Activated CD4-positive, alpha-beta T cell treated with anti-CD3 and anti-CD28 coated beads, Interleukin-2, amount 50 U/mL, for 4 hours (primary cell): ENCODE measurements around the gene ZNF57.
"Not testable (repeated sequence)": the region's sequence is repeated elsewhere in the genome, so short reads cannot be mapped to it uniquely, and the experiment has no call there.

ENCODE experiments used
- DNase-seq, 2 experiments: peaks; one replicate each; pipeline ENCODE4 v3.0.0-alpha.2; 2020

The ZNF57 gene

DNA sequence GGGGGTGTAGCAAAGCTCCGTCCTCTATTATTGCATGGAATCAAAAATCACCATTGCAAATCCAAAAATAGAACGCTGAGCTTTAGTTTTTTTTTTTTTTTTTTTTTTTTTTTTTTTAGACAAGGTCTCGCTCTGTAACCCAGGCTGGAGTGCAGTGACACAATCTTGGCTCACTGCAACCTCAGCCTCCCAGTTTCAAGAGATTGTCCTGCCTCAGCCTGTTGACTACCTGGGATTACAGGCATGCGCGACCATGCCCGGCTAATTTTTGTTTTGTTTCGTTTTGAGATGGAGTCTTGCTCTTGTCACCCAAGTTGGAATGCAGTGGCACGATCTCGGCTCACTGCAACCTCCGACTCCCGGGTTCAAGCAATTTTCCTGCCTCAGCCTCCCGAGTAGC is 59.4 kb downstream of the ZNF57 start:
- no peak for DNase-seq

DNA sequence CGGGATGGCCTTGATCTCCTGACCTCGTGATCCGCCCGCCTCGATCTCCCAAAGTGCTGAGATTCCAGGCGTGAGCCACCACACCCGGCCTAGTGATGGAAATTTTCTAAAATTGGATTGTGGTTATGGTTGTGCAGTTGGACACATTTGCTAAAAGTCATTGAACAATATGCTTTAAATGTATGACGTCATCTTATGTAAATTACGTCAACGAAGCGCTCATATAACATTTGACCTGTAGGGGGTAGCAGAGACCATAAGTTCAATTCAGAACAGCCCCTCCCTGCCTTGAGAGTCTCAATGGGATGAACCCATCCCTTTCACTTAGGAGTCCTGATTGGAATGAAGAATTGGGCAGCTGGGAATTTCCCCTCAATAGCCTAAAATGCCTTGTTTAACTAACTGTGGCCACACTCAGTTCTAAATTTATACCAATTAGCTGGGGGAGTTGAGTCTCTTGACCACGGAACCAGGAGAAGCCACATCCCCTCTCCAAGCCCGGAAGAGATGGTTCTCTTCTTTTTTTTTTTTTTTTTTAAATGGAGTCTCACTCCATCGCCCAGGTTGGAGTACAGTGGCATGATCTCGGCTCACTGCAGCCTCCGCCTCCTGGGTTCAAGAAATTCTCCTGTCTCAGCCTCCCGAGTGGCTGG is 61.4 kb downstream of the ZNF57 start:
- peak; percentile 21 to 24 for DNase-seq

DNA sequence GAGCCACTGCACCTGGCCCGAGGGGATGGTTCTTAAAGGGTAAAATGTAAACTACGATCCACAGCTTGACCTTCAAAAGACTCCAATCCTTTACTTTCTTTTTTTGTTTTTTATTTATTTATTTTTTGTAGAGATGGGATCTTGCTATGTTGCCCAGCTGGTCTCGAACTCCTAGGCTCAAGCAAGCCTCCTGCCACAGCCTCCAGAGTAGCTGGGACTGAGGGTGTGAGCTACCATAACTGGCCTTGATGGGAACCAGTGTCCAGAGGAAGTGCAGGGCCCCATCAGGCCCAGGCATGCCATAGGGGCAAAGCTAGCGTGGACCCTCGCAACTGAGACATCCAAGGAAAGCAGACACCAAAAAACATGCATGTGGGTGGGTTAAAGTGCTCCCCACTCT is 62.4 kb downstream of the ZNF57 start:
- no peak for DNase-seq

DNA sequence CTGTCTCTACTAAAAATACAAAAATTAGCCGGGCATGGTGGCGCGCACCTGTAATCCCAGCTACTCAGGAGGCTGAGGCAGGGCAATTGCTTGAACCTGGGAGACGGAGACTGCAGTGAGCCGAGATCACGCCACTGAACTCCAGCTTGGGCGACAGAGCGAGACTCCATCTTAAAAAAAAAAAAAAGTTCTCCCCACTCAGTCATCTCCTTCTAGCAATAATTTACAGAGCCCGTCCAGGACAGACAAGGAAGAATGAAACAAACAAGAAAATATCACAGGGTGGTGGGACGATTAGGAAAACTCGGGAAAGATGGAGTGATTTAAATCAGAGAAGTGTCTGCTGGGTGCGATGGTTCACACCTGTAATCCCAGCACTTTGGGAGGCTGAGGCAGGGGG is 62.9 kb downstream of the ZNF57 start:
- not testable (repeated sequence) for DNase-seq

DNA sequence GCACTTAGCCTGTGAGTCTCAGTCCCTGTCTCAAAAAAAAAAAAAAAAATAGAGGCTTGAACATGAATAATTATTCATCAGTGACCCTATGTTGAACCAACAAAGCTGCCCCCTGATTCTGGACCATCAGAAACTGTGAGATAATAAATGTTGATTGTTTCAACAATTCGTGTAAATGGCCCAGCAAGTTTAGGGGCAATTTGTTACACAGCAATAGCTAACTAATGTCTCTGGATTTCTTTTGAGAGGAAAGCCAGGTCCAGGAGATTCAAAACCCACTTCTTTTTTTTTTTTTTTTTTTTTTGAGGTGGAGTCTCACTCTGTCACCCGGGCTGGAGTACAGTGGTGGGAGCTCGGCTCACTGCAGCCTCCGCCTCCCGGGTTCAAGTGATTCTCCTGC is 64.1 kb downstream of the ZNF57 start:
- no peak for DNase-seq

DNA sequence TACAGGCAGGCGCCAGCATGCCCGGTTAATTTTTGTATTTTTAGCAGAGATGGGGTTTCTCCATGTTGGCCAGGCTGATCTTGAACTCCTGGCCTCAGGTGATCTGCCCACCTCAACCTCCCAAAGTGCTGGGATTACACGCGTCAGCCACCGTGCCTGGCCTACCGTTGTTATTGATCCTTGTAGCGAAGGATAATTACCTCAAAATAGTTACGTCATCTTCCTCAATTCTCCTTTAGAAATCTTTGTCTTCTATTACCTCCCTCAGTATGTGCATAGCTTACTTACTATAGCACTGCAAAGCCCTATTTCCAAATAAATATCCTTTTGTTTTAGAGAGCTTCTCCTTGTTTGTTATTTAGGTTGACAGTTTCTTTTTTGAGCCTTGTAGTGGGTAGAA is 67.2 kb downstream of the ZNF57 start:
- DNase-seq: no peak
